IPS-NIHi11 (cell line): ENCODE data around the gene CLTRN.
A peak's percentile ranks its signal among the peaks of the same experiment; 100 is the strongest.
"Not testable (repeated sequence)": the region's sequence is repeated elsewhere in the genome, so short reads cannot be mapped to it uniquely, and the experiment has no call there.

Experiments used
- DNase-seq: peaks from one replicate; pipeline ENCODE4 v3.0.0; 2012; ENCODE audit warnings: mixed read lengths, low spot score

The CLTRN gene, protein sequence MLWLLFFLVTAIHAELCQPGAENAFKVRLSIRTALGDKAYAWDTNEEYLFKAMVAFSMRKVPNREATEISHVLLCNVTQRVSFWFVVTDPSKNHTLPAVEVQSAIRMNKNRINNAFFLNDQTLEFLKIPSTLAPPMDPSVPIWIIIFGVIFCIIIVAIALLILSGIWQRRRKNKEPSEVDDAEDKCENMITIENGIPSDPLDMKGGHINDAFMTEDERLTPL

DNA sequence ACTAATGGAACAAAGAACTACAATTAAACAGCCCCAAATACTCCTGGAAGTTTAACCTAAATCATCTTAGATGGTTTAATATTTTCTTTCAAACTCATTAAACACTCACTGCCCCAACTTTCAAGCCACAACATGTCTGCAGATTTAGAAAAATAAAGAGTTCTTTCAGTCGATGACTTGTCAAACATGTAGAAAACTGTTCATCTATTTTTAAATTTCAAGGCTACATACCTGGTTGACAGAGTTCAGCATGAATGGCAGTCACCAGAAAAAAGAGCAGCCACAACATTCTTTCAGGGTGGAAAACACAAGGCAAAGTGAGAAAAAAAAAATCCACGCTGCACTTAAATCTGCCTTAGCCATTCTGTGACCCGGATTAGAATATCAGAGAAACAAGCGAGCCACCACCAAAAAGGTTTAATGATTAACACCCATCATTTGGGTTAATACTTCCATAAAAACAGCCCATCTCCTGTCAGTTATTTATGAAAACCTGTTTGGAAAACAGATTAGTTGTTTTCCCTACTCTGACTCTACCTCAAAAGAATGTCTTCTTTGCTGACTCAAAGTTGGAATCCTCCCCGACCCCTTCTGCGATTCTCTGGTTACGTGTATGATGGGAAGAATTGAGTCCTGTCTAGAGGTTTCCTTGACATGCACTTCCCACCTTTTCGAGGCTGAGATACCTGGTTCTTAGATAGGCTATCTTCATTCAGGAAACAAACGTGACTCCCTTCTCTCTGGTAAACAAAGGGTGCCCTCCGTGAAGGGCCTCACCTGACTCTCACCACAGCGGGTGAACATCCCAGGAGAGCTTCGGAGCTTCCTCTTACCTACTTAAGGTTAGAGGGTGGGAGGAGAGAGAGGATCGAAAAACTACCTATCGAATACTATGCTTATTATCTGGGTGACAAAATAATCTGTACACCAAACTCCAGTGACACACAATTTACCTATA lies at the start of gene CLTRN:
TSS of gene CLTRN (minus strand) at position 319 of the 958 bp plus-strand sequence. CDS start at position 289, 30 bp downstream.
- DNase-seq = no peak

DNA sequence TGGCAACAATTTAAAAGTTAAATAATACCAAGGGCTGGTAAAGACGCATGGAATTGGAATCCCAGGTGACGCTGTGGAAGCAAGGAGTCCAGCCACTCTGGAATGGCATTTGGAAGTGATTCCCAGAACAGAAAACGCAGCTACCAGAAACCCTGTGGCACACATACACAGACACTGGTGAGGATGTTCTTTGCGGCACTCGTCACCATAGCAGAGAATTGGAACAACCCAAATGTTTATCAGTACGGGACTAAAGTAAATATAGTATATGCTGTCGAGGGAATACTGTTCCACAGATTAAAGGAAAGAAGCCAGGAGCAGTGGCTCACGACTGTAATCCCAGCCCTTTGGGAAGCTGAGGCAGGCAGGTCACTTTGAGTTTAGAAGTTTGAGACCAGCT lies 39.7 kb upstream of the CLTRN start:
- not testable (repeated sequence) for DNase-seq

DNA sequence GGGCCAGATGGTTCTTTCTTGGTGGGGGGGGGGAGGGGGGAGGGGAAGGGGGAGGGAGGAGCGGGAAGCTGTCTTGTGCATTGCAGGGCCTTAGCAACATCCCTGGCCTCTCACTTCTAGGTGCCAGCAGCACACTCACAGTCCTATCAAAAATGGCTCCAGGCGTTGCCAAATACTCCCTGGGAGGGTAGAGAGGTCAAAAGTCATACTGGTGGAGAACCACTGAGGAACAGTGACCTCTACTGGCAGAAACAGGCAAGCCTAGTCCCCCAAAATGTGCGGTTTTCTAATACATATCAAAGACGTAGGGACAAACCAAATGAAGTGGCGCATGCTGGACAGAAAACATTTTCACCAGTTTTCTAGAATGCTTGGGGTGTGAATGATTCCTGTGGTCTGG lies 39.2 kb upstream of the CLTRN start:
- DNase-seq = not testable (repeated sequence)

DNA sequence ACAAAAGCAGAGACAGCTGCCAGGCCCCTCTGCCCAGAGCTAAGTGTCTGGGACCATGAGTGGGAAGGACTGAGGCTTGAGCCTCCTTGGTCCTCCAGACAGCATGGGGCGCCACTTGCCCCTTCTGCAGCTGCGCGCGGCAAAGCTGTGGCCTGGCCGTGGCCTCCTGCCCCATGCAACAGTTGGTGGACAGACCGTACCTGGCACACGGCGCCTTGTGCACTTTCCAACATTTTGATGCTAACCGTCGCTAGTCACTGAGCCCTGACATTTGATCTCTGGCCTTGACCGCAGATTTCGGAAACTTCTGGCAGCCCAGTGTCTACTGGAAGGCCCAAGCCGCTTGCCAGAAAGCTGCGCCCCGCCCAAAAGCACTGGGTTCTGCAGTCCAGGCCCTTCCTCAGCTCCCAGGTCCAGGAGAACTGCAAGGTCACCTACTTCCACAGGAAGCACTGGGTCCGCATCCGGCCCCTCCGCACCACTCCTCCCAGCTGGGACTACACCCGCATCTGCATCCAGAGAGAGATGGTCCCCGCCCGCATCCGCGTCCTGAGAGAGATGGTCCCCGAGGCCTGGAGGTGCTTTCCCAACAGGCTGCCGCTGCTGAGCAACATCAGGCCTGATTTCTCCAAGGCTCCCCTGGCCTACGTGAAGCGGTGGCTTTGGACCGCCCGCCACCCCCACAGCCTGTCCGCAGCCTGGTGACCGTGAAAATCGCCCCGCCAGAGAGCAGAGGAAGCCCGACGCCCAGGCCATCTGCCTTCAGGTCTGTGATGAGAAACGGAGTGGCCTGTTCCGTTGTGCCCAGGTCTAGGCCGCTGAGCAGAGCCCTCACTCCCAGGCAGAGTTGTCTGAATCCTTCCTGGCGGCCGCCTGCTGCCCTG lies 38.1 kb upstream of the CLTRN start:
- DNase-seq = no peak

DNA sequence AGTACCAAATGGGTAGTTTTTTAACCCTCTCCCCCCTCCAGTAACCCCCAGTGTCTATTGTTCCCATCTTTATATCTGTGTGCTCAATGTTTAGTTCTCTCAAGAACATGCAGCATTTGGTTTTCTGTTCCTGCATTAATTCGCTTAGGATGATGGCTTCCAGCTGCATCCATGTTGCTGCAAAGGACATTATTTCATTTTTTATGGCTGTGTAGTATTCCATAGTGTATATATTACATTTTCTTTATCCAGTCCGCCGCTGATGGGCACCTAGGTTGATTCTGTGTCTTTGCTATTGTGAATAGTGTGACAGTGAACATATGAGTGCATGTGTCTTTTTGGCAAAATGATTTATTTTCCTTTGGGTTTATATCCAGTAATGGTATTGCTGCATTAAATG lies 31.9 kb upstream of the CLTRN start:
- no peak for DNase-seq

DNA sequence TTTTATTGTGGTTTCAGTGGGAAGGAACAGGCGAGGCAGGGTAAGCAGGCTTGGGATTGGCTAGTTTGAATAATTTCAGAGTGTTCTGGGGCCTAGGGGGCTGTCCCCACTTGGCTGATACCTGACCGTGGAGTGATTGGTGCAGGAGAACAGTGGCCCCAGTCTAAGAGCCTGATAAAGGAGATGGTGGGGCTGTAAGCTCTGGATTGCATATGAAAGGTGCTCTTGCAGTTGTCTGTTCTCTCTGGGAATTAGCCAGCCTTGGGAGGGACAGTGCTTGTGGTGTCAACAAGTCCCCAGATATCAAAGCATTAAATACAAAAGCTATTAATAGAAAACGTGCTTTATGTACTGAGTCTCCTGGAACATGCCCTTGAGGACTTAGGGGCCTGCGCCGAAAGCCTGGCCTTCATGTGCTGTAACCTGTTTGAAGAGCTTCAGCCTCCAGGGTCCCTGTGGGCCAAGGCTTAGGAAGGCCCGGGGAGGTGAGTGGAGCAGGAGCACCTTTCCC lies 30.4 kb upstream of the CLTRN start:
- DNase-seq = no peak

DNA sequence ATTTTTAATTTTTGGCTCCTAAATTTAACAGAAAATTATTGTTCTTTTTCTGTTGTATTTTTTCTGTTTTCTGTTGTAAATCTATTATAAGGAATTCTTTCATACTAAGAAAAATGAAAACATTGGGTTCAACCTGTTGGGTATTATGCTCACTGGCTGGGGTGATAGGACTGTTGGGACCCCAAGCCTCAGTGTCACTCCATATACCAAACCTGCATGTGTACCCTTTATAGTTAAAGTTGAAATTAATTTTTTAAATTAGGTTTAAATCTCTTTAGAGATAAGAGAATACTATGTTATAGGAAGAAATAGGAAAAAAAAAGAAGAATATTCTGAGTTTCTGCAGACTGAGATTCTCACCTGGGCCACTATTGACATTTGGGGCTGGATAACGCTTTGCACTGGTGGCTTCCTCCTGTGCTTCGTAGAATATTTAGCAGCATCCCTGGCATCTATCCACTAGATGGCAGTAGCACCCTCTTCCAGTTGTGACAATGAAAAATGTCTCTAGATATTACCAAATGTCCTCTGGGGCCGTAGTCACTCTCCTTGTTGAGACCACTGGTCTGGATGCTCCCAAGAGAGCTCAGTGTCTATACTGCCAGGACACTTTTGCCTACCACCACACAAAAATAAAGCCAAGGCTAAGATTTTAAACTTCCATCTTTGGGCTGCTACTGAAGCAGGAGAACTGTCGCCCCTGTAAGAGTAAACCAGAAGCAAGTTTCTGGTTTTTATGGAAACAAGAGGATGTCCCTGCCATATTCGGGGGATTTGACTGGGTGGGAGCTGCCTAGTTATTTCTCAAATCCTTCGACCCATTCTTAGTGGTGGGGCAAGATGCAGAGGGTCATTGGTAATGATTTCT lies 22.4 kb upstream of the CLTRN start:
- peak; percentile 45 for DNase-seq

DNA sequence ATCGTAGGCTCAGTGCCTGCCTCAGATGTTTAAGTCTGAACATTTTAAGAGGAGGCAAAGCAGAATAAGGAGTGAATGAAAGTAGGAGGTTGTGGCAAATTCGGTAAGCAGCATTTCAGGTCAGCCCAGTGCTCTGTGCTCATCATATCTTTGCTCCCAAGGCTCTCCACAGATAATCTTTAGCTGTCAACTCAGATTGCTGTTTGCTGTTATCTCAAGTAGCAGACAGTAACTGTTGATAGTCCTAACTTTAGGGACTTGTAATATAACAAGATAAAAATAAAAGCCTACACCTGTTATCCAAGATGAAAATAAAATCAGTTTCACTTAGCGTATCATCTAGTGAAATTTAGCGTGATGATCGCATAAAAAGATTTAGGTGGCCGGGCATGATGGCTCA lies 18.6 kb upstream of the CLTRN start:
- DNase-seq = no peak

DNA sequence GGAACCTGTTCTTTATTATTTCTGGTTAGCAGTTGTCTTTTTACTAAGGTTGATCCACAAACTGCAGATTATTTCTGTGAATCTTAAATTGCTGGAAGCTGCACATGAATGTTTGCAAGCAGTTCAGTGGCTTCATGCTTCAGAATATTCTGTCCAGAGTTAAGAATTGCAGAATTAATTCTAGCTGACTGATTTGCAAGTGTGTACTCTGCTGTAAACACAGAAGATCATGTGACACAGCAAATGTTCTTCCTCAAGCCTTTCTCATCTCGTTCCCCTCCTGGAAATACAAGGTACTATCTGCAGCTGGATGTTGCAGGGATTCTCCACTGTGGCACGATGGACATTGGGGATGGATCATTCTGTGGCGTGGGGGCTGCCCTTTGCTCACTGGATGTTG lies 16.8 kb upstream of the CLTRN start:
- DNase-seq = no peak

DNA sequence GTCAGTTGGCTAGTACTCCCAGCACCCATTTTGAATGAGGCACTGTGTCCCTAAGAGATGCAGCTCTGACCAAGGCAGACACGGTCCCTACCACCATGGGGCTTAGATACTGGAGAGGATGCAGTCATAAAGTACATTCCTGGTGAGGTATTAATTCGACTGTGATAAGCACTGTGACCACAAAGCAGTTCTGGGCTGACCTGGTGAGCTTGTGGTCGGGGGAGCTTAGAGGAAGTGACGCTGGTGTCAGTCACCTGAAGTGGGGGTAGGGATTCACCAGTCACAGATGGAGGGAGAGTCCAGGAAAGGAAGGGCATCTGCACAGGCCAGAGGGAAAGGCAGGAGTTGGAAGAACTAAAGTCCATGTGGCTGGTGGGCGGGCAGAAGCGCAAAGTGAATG lies 15.8 kb upstream of the CLTRN start:
- DNase-seq = no peak

DNA sequence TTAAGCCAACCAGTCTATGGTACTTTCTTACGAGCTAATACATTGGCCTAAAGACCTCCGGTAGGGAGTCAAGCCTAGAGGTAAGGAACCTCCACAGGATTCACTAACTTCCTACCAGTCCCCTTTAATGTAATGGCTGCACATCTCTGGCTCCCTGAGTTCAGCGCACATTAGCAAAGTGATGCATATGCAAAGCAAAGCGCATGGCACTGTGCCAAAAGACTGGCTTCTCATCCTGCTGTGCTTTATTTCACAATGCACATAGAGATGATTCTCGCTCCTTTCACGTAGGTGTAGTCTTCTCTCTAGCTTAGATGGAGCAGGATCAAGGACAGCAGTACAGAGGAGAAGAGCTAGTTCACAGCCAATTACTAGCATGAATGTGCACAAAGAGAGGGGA lies 14.6 kb upstream of the CLTRN start:
- no peak for DNase-seq

DNA sequence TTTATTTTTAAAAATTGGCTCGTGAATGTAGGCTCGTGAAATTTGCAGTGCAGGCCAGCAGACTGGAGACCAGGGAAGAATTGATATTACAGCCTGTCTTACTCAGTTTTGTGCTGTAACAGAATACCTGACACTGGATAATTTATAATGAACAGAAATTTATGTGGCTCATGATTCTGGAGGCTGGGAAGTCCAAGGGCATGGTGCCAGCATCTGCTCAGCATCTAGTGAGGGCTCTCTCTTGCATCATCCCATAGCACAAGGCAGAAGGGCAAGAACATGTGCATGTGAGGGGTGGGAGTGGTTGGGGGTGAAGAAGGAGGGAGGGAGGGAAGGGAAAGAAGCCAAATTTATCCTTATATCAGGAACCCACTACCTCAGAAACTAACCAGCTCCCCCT lies 13.7 kb upstream of the CLTRN start:
- DNase-seq = no peak

DNA sequence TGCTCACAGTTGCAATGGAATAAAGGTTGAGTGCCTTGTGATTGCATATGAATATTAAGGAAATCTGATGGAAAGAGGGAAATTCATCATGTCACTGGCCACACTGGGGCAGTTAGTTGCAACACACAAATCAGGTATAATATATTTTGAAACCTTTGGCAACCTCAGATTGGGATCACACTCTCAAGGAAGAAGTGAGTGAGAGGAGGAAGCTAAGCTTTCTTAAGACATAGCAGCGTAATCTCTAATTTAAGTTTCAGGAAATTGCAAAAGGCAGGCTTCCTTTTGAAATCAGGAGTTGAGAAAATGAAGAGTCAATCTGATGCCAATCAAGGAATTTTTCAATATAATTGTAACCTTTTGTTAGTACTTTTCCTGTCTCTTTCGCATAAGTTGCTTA lies 12.3 kb upstream of the CLTRN start:
- no peak for DNase-seq

DNA sequence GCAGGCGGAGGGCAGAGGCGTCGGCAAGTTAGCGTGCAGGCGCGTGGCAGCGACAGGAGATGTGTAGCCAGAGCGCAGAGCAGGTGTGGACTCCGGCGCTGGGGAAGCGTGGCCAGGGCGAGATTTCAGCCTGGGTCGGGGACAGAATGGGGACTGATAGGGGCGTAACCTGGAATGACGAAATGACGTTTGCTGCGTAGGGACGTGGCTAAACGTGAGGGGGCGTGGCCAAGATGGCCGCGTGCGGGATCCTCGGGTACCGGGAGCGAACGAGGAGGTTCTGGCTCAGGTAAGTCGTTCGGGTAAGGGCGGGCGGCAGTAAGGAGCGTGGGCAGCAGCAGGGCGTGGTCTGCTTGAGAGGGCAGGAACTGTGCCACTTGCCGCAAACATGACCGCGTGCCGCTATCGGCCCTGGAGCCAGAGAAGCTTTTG lies 10.9 kb upstream of the CLTRN start:
- peak; percentile 71 for DNase-seq

DNA sequence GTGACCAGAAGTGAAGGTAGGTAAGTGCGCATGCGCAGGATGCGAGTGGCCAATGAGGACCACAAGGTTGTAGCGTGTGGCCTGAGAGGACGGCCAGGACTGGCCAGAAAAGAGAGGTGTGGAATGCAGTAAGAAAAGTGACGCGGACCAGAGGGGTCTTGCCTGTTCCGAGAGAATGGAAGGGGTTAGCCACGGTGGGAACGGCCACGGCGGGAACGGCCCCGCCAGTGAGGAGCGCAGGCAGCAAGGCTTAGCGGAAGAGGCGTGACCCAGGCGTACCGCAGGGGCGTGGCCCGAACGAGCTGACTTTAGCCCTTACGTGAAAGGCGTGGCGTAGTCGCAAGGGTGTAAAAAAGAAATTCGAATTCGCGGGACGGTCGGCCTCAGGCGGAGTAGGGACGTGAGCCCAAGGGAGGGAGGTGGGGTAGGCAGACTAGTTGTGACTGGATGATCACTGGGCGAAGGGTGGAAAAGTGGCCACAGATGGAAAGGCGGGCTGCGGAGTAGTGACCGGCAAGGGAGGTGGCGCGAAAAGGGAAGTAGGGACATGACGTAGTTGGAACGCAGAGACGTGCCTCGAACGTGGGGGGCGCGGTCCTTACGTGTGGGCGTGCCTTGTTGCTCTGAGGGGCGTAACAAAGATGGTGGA lies 10.4 kb upstream of the CLTRN start:
- peak; percentile 83 for DNase-seq

DNA sequence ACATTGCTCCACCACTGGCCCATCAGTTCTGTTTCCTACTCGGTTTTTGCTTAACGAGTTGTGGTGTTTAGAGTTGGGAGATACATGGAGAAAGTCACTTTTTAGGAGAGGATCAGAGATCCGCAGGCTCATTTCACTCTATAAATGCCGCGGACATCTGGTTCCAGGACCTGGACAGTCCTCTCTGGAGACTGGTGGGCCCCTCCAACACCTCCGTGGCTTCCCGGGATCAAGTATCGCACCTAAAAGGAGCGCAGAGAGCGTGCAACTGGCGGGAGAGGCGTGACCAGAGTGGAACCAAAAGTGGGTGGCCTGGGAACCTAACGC lies 9.9 kb upstream of the CLTRN start:
- DNase-seq = no peak

DNA sequence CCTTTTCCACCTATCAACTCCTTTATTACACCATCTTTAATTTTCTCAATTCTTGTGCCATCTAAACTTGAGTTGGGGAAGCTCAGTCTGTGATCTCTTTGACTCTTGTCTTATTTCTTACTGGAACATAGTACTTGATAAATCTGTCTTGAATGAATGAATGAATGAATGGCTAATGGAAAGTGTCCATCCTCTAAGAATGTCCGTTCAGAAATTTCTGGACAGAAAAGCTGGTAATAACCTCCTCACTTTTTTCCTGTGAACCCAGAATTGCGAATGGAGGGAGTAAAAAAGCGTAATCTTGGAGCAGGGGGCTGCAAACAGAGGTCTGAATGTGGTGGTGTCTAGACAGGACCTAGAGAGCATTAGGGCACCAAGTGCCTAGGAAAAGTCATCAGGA lies 9.4 kb upstream of the CLTRN start:
- DNase-seq = no peak

DNA sequence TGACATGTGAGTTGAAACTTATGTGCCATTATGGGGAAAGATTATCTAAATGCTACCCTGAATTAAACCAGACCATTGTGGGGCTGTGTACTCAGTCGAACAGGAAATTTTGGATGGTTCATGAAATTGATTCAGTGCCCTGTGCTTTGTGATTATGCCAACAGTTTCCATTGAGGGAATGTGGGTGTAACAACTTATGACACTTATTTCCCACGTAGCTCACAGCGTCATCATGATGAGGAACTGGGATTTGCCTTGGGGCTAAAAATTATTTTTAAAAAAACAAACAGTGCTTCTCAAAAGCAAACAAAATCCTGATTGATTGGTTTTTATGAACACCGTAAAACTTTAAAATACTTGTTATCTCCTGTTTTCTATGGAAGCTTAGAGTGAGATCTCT lies 8.3 kb upstream of the CLTRN start:
- no peak for DNase-seq

DNA sequence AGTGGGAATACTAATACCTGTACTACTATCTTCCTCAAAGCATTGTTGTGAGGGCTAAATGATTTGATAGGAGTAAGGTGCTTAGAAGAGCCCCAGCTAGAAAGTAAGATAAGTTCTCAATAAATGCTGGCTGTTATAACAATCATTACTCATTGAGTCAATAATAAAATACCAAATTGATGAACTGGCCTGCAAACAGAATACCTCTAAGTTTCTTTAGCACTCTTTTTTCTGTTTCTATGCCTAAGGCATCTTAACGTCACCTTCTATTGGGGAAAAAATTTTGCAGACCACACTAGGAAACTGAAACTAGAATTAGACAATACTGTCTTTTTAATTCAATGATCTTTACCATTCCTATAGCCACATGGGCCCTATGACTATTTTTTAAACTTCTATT lies 1.2 kb downstream of the CLTRN start:
- no peak for DNase-seq

DNA sequence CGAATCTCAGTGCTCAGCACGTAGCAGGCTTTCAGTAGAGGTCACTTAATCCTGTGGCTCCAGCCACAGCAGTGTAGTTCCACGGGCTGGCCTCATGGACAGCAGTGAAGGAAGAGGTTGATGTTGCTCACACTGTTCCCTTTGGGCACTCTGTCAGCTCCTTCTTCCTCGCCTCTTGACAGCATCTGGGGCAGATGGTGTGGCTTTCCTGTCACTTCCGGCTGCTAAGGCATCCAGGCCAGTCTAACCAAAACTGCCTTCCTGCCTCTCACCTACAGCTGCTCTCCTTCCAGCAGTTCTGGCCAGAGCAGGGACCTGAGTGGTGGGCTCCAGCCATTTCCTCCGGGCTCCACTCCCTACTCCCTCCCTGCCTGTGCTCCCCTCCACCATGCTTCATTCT lies 9.8 kb downstream of the CLTRN start:
- DNase-seq = not testable (repeated sequence)

DNA sequence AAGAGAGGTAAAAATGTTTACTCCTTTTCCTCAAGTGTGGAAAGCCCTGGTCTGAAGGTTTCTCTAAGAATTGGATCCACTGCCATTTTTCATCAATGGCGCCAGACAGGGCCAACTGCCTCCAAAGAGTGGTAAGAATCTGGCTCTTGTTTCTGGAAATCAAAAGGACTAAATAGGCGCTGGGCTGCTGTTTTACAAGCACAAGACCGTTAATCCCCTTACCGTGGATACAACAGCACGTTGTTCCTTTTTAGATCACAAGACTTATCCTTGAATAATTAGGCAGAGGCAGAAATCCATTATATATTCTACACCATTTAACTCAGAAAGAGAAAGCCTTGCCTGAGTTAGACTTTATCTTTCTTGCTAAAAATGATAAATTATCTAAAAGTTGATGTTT lies 10.6 kb downstream of the CLTRN start:
- no peak for DNase-seq
